Calu3 (cell line): ENCODE results near the gene OR52E6. TPM values are rescaled to one million over a fixed set of nuclear protein-coding genes. Genes with fewer than 3 reads are reported as not detected.
A peak's percentile ranks its signal among the peaks of the same experiment; 100 is the strongest.

Experiments used
- BruUV-seq: library from RNA; stranded (reverse); fragments of 400-500 nt; replicated peaks from 2 replicates; lab custom pipeline; 2021; lab: Mats Ljungman, UMichigan
- CTCF ChIA-PET: fragments of 300-600 bp; sonication (Branson Sonifier 250); formaldehyde crosslinking; loops from one replicate; lab custom pipeline; 2022; ENCODE audit warnings: antibody characterized with exemption; lab: Charles Lee
- DNase-seq: peaks from one replicate; pipeline ENCODE4 v3.0.0; 2022
- H3K27ac Mint-ChIP-seq: one replicate; pipeline ENCODE4 v1.8.0; 2022; ENCODE audit warnings: mixed read lengths; ENCODE audit not compliant: unreplicated experiment
- H3K27me3 Mint-ChIP-seq: one replicate; pipeline ENCODE4 v1.8.0; 2022; ENCODE audit warnings: mixed read lengths; ENCODE audit not compliant: unreplicated experiment
- H3K36me3 Mint-ChIP-seq: one replicate; pipeline ENCODE4 v1.8.0; 2022; ENCODE audit warnings: mild to moderate bottlenecking, moderate library complexity, mixed read lengths; ENCODE audit not compliant: insufficient read depth, unreplicated experiment
- H3K4me1 Mint-ChIP-seq: one replicate; pipeline ENCODE4 v1.8.0; 2022; ENCODE audit warnings: mild to moderate bottlenecking, low read depth, mixed read lengths; ENCODE audit not compliant: unreplicated experiment
- H3K4me3 Mint-ChIP-seq: one replicate; pipeline ENCODE4 v1.8.0; 2022; ENCODE audit warnings: mild to moderate bottlenecking, low read depth, moderate library complexity, mixed read lengths; ENCODE audit not compliant: unreplicated experiment
- H3K9me3 Mint-ChIP-seq: one replicate; pipeline ENCODE4 v1.8.0; 2022; ENCODE audit warnings: low read depth, mixed read lengths; ENCODE audit not compliant: unreplicated experiment
- CTCF ChIP-seq: fragments of 200-600 bp; IDR thresholded peaks from one replicate; pipeline ENCODE4 v1.8.0; 2022; ENCODE audit warnings: antibody characterized with exemption; ENCODE audit not compliant: unreplicated experiment
- intact Hi-C: fragments of 100-400 bp; cut with micrococcal nuclease; formaldehyde crosslinking; loops from one replicate; pipeline ENCODE4 v1.10.0; 2022; ENCODE audit not compliant: unreplicated experiment
- total RNA-seq: library from RNA; stranded (reverse); gene quantifications from 2 replicates; pipeline ENCODE4 v1.2.3, GENCODE V29; 2022

Gene OR52E6
- total RNA-seq, 1 experiment from 2014 or later: not detected

- no peak overlapping the region for H3K27ac Mint-ChIP-seq
- no peak for DNase-seq
- CTCF ChIA-PET: no interaction called here
- no peak for TF ChIP-seq CTCF
- BruUV-seq: no TSS peak
- intact Hi-C loops: no loop called here
- no peaks in the 10 kb centered on the region for H3K36me3 Mint-ChIP-seq
- no peaks in the 10 kb centered on the region for H3K27me3 Mint-ChIP-seq
- H3K4me1 Mint-ChIP-seq: no peaks in the 10 kb centered on the region
- no peak overlapping the region for H3K4me3 Mint-ChIP-seq
- H3K9me3 Mint-ChIP-seq: no peaks in the 10 kb centered on the region
Measured at GRCh38 chr11:5815534-5815933, 26.2 kb downstream of the OR52E6 start.

- H3K4me1 Mint-ChIP-seq: peaks cover 12% of the 10 kb centered on the region
- no peak overlapping the region for H3K27ac Mint-ChIP-seq
- CTCF ChIA-PET: interaction anchor here (0.8 to 1.8 kb wide), 4 partner anchors 8 to 553 kb away, joined by 3 to 6 read pairs (median 6); no protein-coding TSS in a partner anchor
- H3K4me3 Mint-ChIP-seq: no peak overlapping the region
- H3K27me3 Mint-ChIP-seq: peaks cover 35% of the 10 kb centered on the region
- H3K36me3 Mint-ChIP-seq: peaks cover 9% of the 10 kb centered on the region
- TF ChIP-seq CTCF: no peak
- no peak for DNase-seq
- no TSS peak for BruUV-seq
- no peaks in the 10 kb centered on the region for H3K9me3 Mint-ChIP-seq
- intact Hi-C loops: loop anchor here (5.0 kb wide), 3 partner anchors 213 to 1183 kb away; partner anchors contain the start of genes OR51M1 and TRIM6
Measured at GRCh38 chr11:5809905-5810795, 31.5 kb downstream of the OR52E6 start.

- no peak for DNase-seq
- peaks cover 9% of the 10 kb centered on the region for H3K36me3 Mint-ChIP-seq
- no peaks in the 10 kb centered on the region for H3K9me3 Mint-ChIP-seq
- H3K4me1 Mint-ChIP-seq: peaks cover 12% of the 10 kb centered on the region
- peak overlapping the region; percentile 38 for H3K27ac Mint-ChIP-seq
- no peak for TF ChIP-seq CTCF
- intact Hi-C loops: loop anchor here (5.0 kb wide), 3 partner anchors 212 to 1182 kb away; partner anchors contain the start of genes OR51M1 and TRIM6
- no TSS peak for BruUV-seq
- peaks cover 43% of the 10 kb centered on the region for H3K27me3 Mint-ChIP-seq
- CTCF ChIA-PET: interaction anchor here (0.7 to 1.8 kb wide), 6 partner anchors 9 to 554 kb away, joined by 3 to 8 read pairs (median 6); partner anchors contain the start of gene TRIM5
- peak overlapping the region; percentile 81 for H3K4me3 Mint-ChIP-seq
Measured at GRCh38 chr11:5809122-5809519, 32.6 kb downstream of the OR52E6 start.

- H3K27me3 Mint-ChIP-seq: peaks cover 48% of the 10 kb centered on the region
- TF ChIP-seq CTCF: peak; percentile 82
- peak within 1 kb of the TSS; percentile 38 for H3K27ac Mint-ChIP-seq
- no TSS peak for BruUV-seq
- DNase-seq: peak; percentile 79
- H3K9me3 Mint-ChIP-seq: no peaks in the 10 kb centered on the region
- CTCF ChIA-PET: interaction anchor here (0.7 to 1.8 kb wide), 5 partner anchors 9 to 208 kb away, joined by 4 to 8 read pairs (median 6); partner anchors contain the start of gene TRIM5
- H3K36me3 Mint-ChIP-seq: peaks cover 9% of the 10 kb centered on the region
- intact Hi-C loops: loop anchor here (1.0 to 5.0 kb wide), 7 partner anchors 96 to 1181 kb away; partner anchors contain the start of genes OR51M1 and TRIM6
- H3K4me3 Mint-ChIP-seq: peak within 1 kb of the TSS; percentile 81
- H3K4me1 Mint-ChIP-seq: peaks cover 12% of the 10 kb centered on the region
Measured at GRCh38 chr11:5808500-5809121, 33.1 kb downstream of the OR52E6 start, which contains the start of gene OR52N2. TSS of gene OR52N2 (plus strand) at chr11:5808924. CDS start at chr11:5820336, 11,412 bp downstream.
